IPS-NIHi7 (cell line): ENCODE data around the gene CD2.

ENCODE experiments used
- DNase-seq: peaks from one replicate; pipeline ENCODE4 v3.0.0; 2012; ENCODE audit warnings: mixed read lengths; ENCODE audit errors: extremely low spot score

Gene CD2

DNA sequence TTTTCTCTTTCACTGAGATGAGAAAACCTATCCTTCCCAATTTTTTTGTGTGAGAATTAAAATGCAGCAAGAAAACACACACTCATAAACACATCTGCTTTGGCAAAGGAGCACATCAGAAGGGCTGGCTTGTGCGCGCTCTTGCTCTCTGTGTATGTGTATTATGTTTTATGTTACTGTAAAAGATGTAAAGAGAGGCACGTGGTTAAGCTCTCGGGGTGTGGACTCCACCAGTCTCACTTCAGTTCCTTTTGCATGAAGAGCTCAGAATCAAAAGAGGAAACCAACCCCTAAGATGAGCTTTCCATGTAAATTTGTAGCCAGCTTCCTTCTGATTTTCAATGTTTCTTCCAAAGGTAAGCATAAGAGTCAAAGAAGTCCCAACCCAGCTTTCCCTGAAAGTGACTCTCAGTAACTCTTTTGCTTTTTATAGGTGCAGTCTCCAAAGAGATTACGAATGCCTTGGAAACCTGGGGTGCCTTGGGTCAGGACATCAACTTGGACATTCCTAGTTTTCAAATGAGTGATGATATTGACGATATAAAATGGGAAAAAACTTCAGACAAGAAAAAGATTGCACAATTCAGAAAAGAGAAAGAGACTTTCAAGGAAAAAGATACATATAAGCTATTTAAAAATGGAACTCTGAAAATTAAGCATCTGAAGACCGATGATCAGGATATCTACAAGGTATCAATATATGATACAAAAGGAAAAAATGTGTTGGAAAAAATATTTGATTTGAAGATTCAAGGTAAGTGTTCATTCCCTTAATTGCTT, at the start of gene CD2:
TSS of gene CD2 (plus strand) at position 233 of the 780 bp plus-strand sequence. CDS start at position 296, 63 bp downstream.
- no peak for DNase-seq

- no peak for DNase-seq
Observed at GRCh38 chr1:116706123-116706522, 48.1 kb upstream of the CD2 start.

DNA sequence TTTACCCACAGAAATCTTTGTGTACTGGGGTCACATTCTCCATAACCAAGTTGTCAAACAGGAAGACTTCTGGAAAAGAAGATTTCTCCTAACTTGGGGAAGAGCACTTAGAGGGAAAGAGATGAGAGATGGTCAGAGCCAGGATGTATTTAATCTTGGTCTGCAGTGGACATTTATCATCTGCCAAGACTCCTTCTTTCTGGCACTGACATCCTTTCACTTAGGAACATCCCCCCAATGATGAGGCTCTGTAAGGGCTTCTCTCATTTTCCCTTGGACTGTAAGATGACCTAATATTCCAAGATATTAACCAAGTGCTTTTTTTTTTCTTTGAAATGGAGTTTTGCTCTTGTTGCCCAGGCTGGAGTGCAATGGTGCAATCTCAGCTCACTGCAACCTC, 47.4 kb upstream of the CD2 start:
- no peak for DNase-seq

- DNase-seq: no peak
Observed at GRCh38 chr1:116708255-116708900, 45.9 kb upstream of the CD2 start.

- DNase-seq: no peak
Observed at GRCh38 chr1:116709666-116710167, 44.5 kb upstream of the CD2 start.

- no peak for DNase-seq
Observed at GRCh38 chr1:116710420-116711262, 43.6 kb upstream of the CD2 start.

DNA sequence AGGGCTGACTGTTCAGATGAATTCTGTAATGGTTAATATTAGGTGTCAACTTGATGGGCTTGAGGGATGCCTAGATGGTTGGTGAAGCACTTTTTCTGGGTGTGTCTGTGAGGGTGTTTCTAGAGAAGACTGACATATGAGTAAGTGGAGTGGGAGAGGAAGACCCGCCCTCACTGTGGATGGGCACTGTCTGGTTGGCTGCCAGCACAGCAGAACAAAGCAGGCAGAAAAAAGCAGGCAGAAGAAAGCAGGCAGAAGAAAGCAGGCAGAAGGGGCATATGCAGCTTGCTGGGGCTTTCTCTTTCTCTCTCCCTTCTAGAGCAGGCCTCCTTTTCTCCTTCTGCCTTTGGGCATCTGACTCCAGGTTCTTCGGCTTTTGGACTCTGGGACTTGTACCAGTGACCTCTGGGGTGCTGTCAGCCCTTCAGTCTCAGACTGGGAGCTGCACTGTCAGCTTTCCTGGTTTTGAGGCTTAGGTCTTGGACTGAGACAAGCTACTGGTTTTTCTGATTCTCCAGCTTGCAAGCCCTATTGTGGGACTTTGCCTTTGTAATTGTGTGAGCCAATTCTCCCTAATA, 42.9 kb upstream of the CD2 start:
- peak; percentile 33 for DNase-seq

- DNase-seq: peak; percentile 60
Observed at GRCh38 chr1:116712510-116712909, 41.7 kb upstream of the CD2 start.

- DNase-seq: no peak
Observed at GRCh38 chr1:116713474-116713873, 40.8 kb upstream of the CD2 start.

GRCh38 chr1:116716391-116716790, 37.8 kb upstream of the CD2 start:
- DNase-seq: no peak

DNA sequence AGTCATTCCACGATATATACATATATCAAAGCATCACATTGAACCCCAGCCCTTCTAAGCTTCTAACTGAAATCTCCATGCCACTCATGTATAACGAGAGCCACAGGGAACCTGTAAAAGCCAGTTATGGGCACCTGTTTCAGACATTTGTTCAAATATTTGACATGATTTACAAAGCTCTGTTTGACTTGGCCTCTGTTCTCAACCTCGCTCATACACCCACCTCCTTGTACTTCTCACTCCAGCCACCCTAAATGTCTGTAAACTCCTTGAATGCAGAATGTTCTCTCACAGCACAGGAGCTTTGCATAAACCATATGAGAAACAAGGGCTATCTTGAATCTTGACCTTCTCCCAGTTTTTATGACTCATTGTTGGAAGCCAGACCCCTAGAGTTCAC, 36.9 kb upstream of the CD2 start:
- no peak for DNase-seq

GRCh38 chr1:116720364-116721038, 33.7 kb upstream of the CD2 start:
- DNase-seq: no peak

GRCh38 chr1:116721039-116721405, 33.2 kb upstream of the CD2 start:
- no peak for DNase-seq

DNA sequence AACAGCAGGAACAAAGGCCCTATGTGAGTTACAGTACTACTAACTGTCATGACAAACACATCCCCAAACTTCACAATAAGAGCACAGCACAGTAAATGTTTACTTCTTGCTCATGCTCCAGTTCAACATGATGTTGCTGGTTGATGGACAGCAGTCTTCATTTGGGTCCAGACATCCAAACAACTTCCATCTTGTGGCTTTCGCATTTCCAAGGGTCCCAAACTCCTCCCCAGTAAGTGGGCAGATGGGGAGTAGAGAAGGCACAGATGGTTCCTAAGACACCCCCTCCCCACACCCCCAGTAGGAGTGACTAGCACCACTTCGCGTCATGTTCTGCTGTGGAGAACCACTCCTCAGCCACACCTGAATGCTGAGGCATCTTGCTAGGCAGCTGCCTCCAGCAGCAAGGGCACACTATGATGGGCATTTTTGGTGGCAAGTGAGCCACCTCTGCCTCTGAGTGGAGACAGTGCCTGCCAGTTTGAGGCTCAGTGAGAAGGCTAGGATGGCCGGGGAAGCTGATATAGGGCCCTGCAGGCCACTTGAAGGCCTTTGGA, 32.7 kb upstream of the CD2 start:
- DNase-seq: no peak

DNA sequence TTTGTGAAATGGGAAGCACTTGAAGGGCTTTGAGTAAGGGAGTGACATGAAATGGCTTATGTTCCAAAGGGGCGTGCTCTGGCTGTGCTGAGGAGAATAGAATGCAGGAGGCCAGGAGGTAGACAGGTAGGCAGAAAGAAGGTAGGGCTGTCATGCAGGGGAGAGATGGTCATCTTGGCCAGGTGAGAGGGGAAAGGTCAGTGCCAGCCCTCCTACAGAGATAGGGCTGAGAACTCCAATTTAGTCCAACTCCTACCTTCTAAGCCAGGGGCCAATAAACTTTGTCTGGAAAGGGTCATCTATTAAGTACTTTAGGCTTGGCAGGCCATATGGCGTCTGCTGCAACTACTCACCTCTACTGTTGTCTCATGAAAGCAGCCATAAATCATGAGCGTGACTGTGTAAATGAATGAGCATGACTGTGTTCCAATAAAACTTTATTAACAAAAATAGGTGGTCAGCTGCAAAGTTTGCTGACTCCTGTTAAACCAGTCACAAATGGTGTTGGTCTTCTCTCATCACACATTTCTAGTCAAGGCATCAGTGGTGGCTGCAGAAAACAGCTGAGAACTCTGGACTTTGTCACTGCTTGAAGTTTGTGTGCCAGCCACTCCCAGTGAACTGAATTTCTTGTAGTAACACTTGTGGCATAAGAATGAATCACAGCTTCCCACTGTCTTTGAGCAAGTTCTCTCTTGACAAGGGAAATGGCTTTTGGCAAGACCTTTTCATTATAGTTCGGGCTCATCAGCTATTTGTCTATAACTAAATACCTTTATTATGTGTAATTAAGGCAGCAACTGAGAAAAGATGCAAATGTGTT, 32.0 kb upstream of the CD2 start:
- DNase-seq: no peak

DNA sequence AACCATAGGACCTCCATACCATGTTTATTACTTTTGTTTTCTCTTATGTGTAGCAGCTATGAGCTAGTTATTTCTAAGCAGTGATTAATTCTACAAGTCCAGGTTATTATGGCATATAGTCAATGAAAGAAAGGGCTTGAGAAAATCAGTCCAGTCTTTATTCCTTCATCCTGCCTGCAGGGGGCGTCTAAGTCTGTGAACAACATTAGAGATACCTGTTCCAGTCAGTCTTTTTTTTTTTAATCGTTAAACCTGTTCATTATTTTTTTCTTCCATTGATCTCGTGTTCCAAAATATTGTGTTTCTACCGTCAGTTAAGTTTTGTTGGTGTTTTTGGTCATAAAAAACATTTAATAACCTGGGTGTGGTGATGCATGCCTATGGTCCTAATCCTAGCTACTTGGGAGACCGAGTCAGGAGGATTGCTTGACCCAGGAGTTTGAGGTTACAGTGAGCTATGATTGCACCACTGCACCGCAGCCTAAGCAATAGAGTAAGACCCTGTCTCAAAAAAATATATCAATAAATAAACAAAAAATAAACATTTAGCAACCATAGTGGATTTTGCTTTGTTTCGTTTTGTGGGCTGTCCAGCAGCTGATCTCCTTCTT, 29.4 kb upstream of the CD2 start:
- peak; percentile 56 for DNase-seq

- DNase-seq: no peak
Observed at GRCh38 chr1:116725798-116726197, 28.4 kb upstream of the CD2 start.

GRCh38 chr1:116726872-116727820, 27.1 kb upstream of the CD2 start:
- DNase-seq: no peak

DNA sequence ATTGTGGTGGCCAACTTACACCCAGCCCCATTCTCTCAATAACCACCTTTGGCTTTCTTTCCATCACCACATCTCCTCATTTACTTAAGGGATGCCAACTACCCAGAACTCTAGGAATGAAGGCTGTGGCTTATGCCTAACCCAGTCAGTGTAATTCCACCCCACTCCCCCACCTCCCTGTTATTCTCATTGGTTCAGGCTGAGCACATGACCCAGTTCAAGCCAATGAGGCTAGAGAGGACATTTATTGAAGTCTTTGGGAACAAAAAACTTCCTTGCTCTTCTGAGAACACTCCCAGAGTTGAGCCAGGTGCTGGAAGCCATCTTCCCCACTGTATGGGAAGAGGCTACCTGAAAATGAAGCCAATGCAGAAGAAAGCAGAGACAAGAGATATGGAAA, 22.8 kb upstream of the CD2 start:
- no peak for DNase-seq
